Measurements from ENCODE around the gene LRP2.

The LRP2 gene

DNA sequence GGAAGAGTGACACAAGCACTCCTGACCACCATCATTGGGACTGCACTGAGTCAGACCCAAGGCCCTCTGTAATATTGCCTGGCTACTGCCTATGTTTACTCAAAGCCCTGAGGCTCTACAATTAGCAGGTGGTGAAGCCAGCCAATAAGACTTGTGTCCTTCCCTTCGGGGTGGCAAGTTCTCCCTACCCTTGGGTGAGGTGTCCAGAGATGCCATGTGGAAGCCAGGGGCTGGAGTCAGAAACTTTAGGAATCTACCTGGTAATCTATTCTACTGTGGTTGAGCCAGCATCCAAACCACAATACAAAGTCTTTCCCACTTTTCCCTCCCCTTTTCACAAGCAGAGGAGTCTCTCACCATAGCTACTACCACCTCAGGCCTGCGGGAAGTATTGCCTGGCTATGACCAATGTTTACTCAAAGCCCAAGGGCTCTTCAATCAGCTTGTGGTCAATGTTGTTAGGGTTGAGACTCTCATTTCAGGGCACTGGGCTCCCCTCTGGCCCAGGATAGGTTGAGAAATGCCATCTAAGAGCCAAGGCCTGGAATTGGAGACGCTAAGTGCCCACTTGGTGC is 275.4 kb downstream of the LRP2 start:
- H3K4me1 ChIP-seq (ENCODE audit: insufficient read depth, low read length), result no peaks in the 10 kb centered on the region
- no peaks in the 10 kb centered on the region for H3K9me3 ChIP-seq (ENCODE audit: insufficient read depth, low read length, severe bottlenecking)
- no peaks in the 10 kb centered on the region for H4K20me1 ChIP-seq (ENCODE audit: insufficient read depth, low read length)
- no peak overlapping the region for H2AFZ ChIP-seq (ENCODE audit: low read depth, low read length)
- no peaks in the 10 kb centered on the region for H3K79me2 ChIP-seq (ENCODE audit: insufficient read depth, low read length)
- no peak for DNase-seq
- H3K27ac ChIP-seq (ENCODE audit: low read length), result no peak overlapping the region
- no peak overlapping the region for H3K4me2 ChIP-seq (ENCODE audit: insufficient read depth, low read length)
- H3K9ac ChIP-seq (ENCODE audit: low read depth, low read length), result no peak overlapping the region
- TF ChIP-seq, protein P1, sequence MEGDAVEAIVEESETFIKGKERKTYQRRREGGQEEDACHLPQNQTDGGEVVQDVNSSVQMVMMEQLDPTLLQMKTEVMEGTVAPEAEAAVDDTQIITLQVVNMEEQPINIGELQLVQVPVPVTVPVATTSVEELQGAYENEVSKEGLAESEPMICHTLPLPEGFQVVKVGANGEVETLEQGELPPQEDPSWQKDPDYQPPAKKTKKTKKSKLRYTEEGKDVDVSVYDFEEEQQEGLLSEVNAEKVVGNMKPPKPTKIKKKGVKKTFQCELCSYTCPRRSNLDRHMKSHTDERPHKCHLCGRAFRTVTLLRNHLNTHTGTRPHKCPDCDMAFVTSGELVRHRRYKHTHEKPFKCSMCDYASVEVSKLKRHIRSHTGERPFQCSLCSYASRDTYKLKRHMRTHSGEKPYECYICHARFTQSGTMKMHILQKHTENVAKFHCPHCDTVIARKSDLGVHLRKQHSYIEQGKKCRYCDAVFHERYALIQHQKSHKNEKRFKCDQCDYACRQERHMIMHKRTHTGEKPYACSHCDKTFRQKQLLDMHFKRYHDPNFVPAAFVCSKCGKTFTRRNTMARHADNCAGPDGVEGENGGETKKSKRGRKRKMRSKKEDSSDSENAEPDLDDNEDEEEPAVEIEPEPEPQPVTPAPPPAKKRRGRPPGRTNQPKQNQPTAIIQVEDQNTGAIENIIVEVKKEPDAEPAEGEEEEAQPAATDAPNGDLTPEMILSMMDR (IDR thresholded peaks at IDR 0.05; ENCODE audit: borderline replicate concordance, extremely low read depth, low read length, poor library complexity, severe bottlenecking), result no peak
- no peak for TF ChIP-seq EZH2 (IDR thresholded peaks at IDR 0.05; ENCODE audit: borderline replicate concordance, low read depth, low read length, severe bottlenecking)
- H3K4me3 ChIP-seq (ENCODE audit: low read depth in 1 of 2, low read length in 2 of 2), result no peak overlapping the region
- no peaks in the 10 kb centered on the region for H3K36me3 ChIP-seq (ENCODE audit: insufficient read depth, low read length)
- peaks cover 3% of the 10 kb centered on the region for H3K27me3 ChIP-seq (ENCODE audit: insufficient read depth, low read length, poor library complexity)
- ATAC-seq (ENCODE audit: insufficient read depth, low read depth), result no peak

DNA sequence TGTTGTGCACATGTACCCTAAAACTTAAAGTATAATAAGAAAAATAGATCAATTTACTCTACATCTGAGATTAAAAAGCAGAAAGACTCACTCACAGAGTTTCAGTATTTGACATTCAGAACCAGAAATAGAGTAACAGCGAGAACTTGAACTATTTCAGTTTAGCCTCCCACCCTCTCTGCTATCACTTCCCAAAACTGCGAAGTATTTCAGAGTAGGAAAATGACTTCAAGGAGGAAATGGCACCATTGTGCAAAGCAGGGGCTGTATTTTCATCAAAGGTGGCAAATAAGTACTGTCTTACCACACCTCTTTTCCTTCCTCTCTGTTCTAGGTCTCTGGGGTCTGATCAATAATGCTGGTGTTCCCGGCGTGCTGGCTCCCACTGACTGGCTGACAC is 279.3 kb downstream of the LRP2 start:
- no peaks in the 10 kb centered on the region for H3K4me1 ChIP-seq (ENCODE audit: insufficient read depth, low read length)

DNA sequence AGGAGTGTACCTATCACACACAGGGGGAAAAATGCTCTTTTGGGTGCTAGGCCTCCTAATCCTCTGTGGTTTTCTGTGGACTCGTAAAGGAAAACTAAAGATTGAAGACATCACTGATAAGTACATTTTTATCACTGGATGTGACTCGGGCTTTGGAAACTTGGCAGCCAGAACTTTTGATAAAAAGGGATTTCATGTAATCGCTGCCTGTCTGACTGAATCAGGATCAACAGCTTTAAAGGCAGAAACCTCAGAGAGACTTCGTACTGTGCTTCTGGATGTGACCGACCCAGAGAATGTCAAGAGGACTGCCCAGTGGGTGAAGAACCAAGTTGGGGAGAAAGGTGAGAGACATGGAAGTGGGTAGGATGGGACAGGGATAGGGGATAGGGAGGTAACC is 280.8 kb downstream of the LRP2 start:
- H3K4me1 ChIP-seq (ENCODE audit: insufficient read depth, low read length), result no peaks in the 10 kb centered on the region
- no peaks in the 10 kb centered on the region for H3K79me2 ChIP-seq (ENCODE audit: insufficient read depth, low read length)
- no peak overlapping the region for H3K9ac ChIP-seq (ENCODE audit: low read depth, low read length)
- no peak overlapping the region for H3K27ac ChIP-seq (ENCODE audit: low read length)
- no peaks in the 10 kb centered on the region for H3K36me3 ChIP-seq (ENCODE audit: insufficient read depth, low read length)
- H3K4me3 ChIP-seq (ENCODE audit: low read depth in 1 of 2, low read length in 2 of 2), result no peak overlapping the region
- no peak overlapping the region for H2AFZ ChIP-seq (ENCODE audit: low read depth, low read length)
- no peak for TF ChIP-seq EZH2 (IDR thresholded peaks at IDR 0.05; ENCODE audit: borderline replicate concordance, low read depth, low read length, severe bottlenecking)
- TF ChIP-seq, protein P1 (IDR thresholded peaks at IDR 0.05; ENCODE audit: borderline replicate concordance, extremely low read depth, low read length, poor library complexity, severe bottlenecking), result no peak
- no peak overlapping the region for H3K4me2 ChIP-seq (ENCODE audit: insufficient read depth, low read length)
- H3K9me3 ChIP-seq (ENCODE audit: insufficient read depth, low read length, severe bottlenecking), result no peaks in the 10 kb centered on the region
- no peak for ATAC-seq (ENCODE audit: insufficient read depth, low read depth)
- no peaks in the 10 kb centered on the region for H4K20me1 ChIP-seq (ENCODE audit: insufficient read depth, low read length)
- DNase-seq, result no peak
- no peaks in the 10 kb centered on the region for H3K27me3 ChIP-seq (ENCODE audit: insufficient read depth, low read length, poor library complexity)

More for the DNA sequence above, 279.3 kb downstream of the LRP2 start:
- Histone ChIP-seq H2AFZ (ENCODE audit: low read depth, low read length) (no peak overlapping the region), H4K20me1 (ENCODE audit: insufficient read depth, low read length) (no peaks in the 10 kb centered on the region), H3K27me3 (ENCODE audit: insufficient read depth, low read length, poor library complexity) (no peaks in the 10 kb centered on the region), H3K27ac (ENCODE audit: low read length) (no peak overlapping the region), H3K4me3 (ENCODE audit: low read depth in 1 of 2, low read length in 2 of 2) (no peak overlapping the region), H3K9me3 (ENCODE audit: insufficient read depth, low read length, severe bottlenecking) (no peaks in the 10 kb centered on the region), H3K9ac (ENCODE audit: low read depth, low read length) (no peak overlapping the region), H3K4me2 (ENCODE audit: insufficient read depth, low read length) (no peak overlapping the region), H3K79me2 (ENCODE audit: insufficient read depth, low read length) (no peaks in the 10 kb centered on the region), H3K36me3 (ENCODE audit: insufficient read depth, low read length) (no peaks in the 10 kb centered on the region)
- ATAC-seq (ENCODE audit: insufficient read depth, low read depth), result no peak
- TF ChIP-seq, protein P1 (IDR thresholded peaks at IDR 0.05; ENCODE audit: borderline replicate concordance, extremely low read depth, low read length, poor library complexity, severe bottlenecking), result no peak
- no peak for TF ChIP-seq EZH2 (IDR thresholded peaks at IDR 0.05; ENCODE audit: borderline replicate concordance, low read depth, low read length, severe bottlenecking)
- no peak for DNase-seq

Measured in DND-41 (cell line).